ENCODE results near the gene SH2D6. TPM values are rescaled to one million over a fixed set of nuclear protein-coding genes. Genes with fewer than 3 reads are reported as not detected.

SH2D6 gene
- total RNA-seq, 6 experiments from 2014 or later = 0.25 to 0.52 (median 0.37) TPM; not detected in 3

- H3K27ac Mint-ChIP-seq = peak overlapping the region; percentile 86
- H3K4me3 Mint-ChIP-seq = no peak overlapping the region
- no peak for TF ChIP-seq CTCF (IDR thresholded peaks at IDR 0.05)
- peaks cover 24% of the 10 kb centered on the region for H3K4me1 Mint-ChIP-seq (ENCODE audit: low read depth)
- no peaks in the 10 kb centered on the region for H3K36me3 Mint-ChIP-seq (ENCODE audit: low read depth)
- DNase-seq = no peak
- H3K27me3 Mint-ChIP-seq (ENCODE audit: insufficient read depth) = peaks cover 2% of the 10 kb centered on the region; the same call in 1 of the 2 replicates
- H3K9me3 Mint-ChIP-seq = no peaks in the 10 kb centered on the region
These were observed 28.0 kb downstream of the SH2D6 start for GRCh38 chr2:85446296-85447221.

- DNase-seq = no peak
- H3K36me3 Mint-ChIP-seq (ENCODE audit: low read depth) = no peaks in the 10 kb centered on the region
- no peaks in the 10 kb centered on the region for H3K9me3 Mint-ChIP-seq
- peaks cover 3% of the 10 kb centered on the region; the same call in 1 of the 2 replicates for H3K27me3 Mint-ChIP-seq (ENCODE audit: insufficient read depth)
- TF ChIP-seq CTCF (IDR thresholded peaks at IDR 0.05) = no peak
- H3K4me1 Mint-ChIP-seq (ENCODE audit: low read depth) = peaks cover 24% of the 10 kb centered on the region
- no peak overlapping the region; the same call in 1 of the 2 replicates for H3K27ac Mint-ChIP-seq
- H3K4me3 Mint-ChIP-seq = no peak overlapping the region
These were observed 28.7 kb downstream of the SH2D6 start for GRCh38 chr2:85447222-85447585.

DNA sequence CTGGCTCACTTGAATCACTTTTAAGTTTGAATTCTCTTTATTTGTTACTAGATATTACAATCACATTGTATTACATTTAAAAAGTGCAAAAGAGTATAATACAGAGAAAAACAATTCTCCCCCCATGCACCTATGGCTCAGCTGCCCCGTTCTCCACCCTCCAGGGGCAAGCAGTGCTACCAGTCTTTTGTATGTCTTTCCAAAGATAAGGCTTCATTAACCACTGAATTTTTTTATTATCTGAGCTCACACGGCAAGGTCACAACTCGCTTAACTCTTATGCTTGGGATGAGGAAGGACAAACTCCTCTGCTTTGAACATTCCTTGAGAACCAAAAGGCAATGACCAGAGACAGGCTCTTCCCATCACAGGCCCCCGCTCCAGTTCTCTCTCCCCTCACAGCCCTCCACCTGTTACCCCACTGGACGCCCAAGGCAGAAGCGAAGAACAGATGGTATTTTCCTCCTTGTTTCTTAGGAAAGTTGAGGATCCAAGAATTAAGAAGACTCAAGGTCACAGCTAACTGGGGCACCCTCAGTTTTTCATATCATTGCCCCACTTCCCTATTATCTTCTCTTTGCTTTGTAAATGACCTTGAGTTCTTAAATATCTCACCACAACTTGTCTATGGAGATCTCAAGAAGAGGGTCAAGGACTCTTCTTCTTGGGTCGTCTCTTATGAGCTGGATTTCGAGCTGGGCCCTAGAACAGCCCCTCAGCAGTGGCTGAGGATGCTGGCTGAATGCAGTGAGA lies 30.1 kb downstream of the SH2D6 start:
- no peak overlapping the region for H3K27ac Mint-ChIP-seq
- DNase-seq = no peak
- no peaks in the 10 kb centered on the region for H3K9me3 Mint-ChIP-seq
- TF ChIP-seq CTCF (IDR thresholded peaks at IDR 0.05) = no peak
- H3K36me3 Mint-ChIP-seq (ENCODE audit: low read depth) = no peaks in the 10 kb centered on the region
- H3K27me3 Mint-ChIP-seq (ENCODE audit: insufficient read depth) = peaks cover 3% of the 10 kb centered on the region; the same call in 1 of the 2 replicates
- H3K4me3 Mint-ChIP-seq = no peak overlapping the region
- H3K4me1 Mint-ChIP-seq (ENCODE audit: low read depth) = peaks cover 24% of the 10 kb centered on the region

DNA sequence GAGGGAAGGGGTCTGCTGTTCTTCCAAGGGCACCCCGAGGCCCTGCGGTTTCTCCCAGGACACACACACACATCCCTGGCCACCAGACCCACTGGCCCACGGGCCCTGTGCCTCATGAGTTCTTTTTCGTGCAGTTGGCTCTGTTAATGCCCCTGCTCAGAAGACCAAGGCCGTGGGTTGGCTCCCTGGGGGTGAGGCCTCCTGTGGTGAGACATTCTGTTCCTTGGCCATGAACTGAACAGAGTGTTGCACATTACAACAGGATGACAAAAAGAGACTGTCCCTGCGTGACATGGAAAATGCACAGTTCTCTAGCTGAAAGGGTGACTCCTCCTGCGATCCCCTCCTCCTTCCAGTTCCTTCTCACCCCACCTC lies 30.7 kb downstream of the SH2D6 start:
- TF ChIP-seq CTCF (IDR thresholded peaks at IDR 0.05) = no peak
- Mint-ChIP-seq H3K36me3 (ENCODE audit: low read depth) (no peaks in the 10 kb centered on the region), H3K27me3 (ENCODE audit: insufficient read depth) (peaks cover 1% of the 10 kb centered on the region; the same call in 1 of the 2 replicates), H3K9me3 (no peaks in the 10 kb centered on the region), H3K27ac (no peak overlapping the region), H3K4me1 (ENCODE audit: low read depth) (peaks cover 23% of the 10 kb centered on the region), H3K4me3 (no peak overlapping the region)
- no peak for DNase-seq

DNA sequence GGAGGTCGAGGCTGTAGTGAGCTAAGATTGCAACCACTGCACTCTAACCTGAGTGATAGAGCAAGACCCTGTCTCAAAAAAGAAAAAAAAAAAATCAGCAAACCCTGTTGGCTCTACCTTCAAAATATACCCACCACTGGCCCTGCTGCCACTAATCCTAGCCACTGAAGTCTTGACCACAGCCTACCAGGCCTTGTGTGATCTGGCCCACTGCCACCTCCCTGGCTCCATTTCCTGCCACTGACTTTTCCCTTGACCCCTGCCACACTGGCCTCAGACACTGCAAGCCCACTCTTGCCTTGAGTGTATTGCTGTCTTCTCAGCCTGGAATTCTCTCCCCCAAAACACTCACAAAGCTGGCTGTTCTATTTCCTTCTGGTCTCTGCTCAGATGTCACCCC lies 33.7 kb downstream of the SH2D6 start:
- TF ChIP-seq CTCF (IDR thresholded peaks at IDR 0.05) = no peak
- H3K4me1 Mint-ChIP-seq (ENCODE audit: low read depth) = no peaks in the 10 kb centered on the region
- no peaks in the 10 kb centered on the region for H3K36me3 Mint-ChIP-seq (ENCODE audit: low read depth)
- H3K27ac Mint-ChIP-seq = no peak overlapping the region
- no peaks in the 10 kb centered on the region for H3K9me3 Mint-ChIP-seq
- no peak for DNase-seq
- no peak overlapping the region for H3K4me3 Mint-ChIP-seq
- peaks cover 1% of the 10 kb centered on the region; the same call in 1 of the 2 replicates for H3K27me3 Mint-ChIP-seq (ENCODE audit: insufficient read depth)
